ENCODE measurements around the gene H2BK1. TPM values are rescaled to one million over a fixed set of nuclear protein-coding genes. Genes with fewer than 3 reads are reported as not detected.

Gene H2BK1
- total and polyA plus RNA-seq, 2 of the 13 experiments (the other 11 are each of a cell fraction or from before 2014, with no cell fraction given) = not detected

GRCh38 chr7:151232091-151232916 lies 22.0 kb upstream of the H2BK1 start, which contains the start of gene CHPF2 (continued):
- no peak for TF ChIP-seq HNRNPUL1 (IDR thresholded peaks at IDR 0.05; ENCODE audit: low read depth, low read length)
- TF ChIP-seq ZNF878 (CRISPR knock-in tag; IDR thresholded peaks at IDR 0.05) = no peak
- peak; percentile 63; the same call in 1 of the 2 replicates for TF ChIP-seq SP4 (CRISPR knock-in tag; IDR thresholded peaks at IDR 0.05)
- TF ChIP-seq ZNF432 (CRISPR knock-in tag; IDR thresholded peaks at IDR 0.05; ENCODE audit: borderline replicate concordance) = no peak
- no peak for TF ChIP-seq KAT2B (IDR thresholded peaks at IDR 0.05; ENCODE audit: borderline replicate concordance, low read depth, low read length)
- TF ChIP-seq TARDBP (CRISPR knock-in tag; IDR thresholded peaks at IDR 0.05) = no peak
- no peak; the same call in 1 of the 2 replicates for TF ChIP-seq ZNF776 (CRISPR knock-in tag; IDR thresholded peaks at IDR 0.05)
- TF ChIP-seq SP140L (CRISPR knock-in tag; IDR thresholded peaks at IDR 0.05; ENCODE audit: borderline replicate concordance) = no peak
- TF ChIP-seq PRPF4 (IDR thresholded peaks at IDR 0.05; ENCODE audit: low read depth, low read length, poor library complexity, severe bottlenecking) = no peak
- peak; percentile 70 for TF ChIP-seq ZNF687 (CRISPR knock-in tag; IDR thresholded peaks at IDR 0.05)
- no peak for TF ChIP-seq ELF4 (CRISPR knock-in tag; IDR thresholded peaks at IDR 0.05; ENCODE audit: borderline replicate concordance)
- no peak for TF ChIP-seq RNF219 (CRISPR knock-in tag; IDR thresholded peaks at IDR 0.05)
- no peak for TF ChIP-seq SP1 (IDR thresholded peaks at IDR 0.05)
- TF ChIP-seq SP1 (CRISPR knock-in tag; IDR thresholded peaks at IDR 0.05) = no peak
- TF ChIP-seq ZNF441 (CRISPR knock-in tag; IDR thresholded peaks at IDR 0.05; ENCODE audit: borderline replicate concordance) = peak; percentile 59; the same call in 1 of the 2 replicates
- no peak for TF ChIP-seq TEAD3 (CRISPR knock-in tag; optimal IDR thresholded peaks at IDR 0.05; ENCODE audit: borderline replicate concordance)
- no peak for TF ChIP-seq RELA (CRISPR knock-in tag; IDR thresholded peaks at IDR 0.05)
- no peak for TF ChIP-seq ZNF331 (CRISPR knock-in tag; IDR thresholded peaks at IDR 0.05)
- TF ChIP-seq ZXDC (CRISPR knock-in tag; IDR thresholded peaks at IDR 0.05) = no peak
- no peak for TF ChIP-seq SYNCRIP (IDR thresholded peaks at IDR 0.05; ENCODE audit: insufficient read depth, low read depth, low read length)
- TF ChIP-seq ZNF446 (CRISPR knock-in tag; IDR thresholded peaks at IDR 0.05) = no peak
- TF ChIP-seq ZNF629 (CRISPR knock-in tag; conservative IDR thresholded peaks at IDR 0.05) = no peak
